IPS-18c (cell line): Measurements from ENCODE around the gene NKIRAS2.

Experiments
- H3K4me3 ChIP-seq: 2 replicates; pipeline ENCODE4 v1.7.0; 2013; ENCODE audit warnings: low read depth, mild to moderate bottlenecking, low read length, moderate library complexity; ENCODE audit not compliant: insufficient read depth
- H3K9me3 ChIP-seq: one replicate; pipeline ENCODE4 v1.6.1; 2013; ENCODE audit warnings: mild to moderate bottlenecking, low read length, moderate library complexity; ENCODE audit not compliant: control insufficient read depth, insufficient read depth

NKIRAS2 gene

DNA sequence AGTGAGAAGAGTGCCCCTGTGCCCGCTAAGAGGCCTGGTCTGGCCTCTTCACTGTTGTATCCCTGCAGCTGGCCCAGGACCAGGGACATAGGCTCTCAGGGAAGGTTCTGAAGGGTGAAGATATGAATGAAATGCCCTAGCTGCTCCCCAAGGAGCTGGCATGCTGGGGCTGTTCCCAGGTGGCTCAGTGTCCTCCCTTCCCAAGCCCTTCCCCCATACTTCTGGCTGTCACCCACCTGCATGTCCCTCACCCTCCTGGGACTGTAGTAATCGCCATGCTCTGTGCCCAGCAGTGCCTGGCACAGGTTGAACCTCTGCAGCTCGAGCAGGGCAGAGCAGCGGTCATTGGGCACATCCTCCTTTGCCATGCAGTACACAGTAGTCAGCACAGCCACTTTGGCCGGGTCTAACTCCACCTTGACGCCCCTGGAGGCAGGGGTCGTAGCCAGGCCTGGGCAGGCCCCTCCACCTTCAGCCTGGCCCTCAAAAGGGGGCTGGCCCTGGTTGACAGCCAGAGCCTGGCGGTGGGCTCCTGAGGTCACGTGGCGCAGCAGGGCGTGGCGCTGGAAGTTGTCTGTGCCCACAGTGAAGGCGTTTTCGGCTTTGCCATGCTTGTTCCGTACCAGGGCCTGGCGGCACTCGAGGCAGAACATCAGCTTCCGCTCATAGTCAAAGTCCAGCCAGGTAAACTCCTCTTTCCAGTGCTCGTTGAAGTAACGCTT is 22.9 kb downstream of the NKIRAS2 start:
- Histone ChIP-seq H3K9me3 (no peaks in the 10 kb centered on the region), H3K4me3 (no peak overlapping the region)

DNA sequence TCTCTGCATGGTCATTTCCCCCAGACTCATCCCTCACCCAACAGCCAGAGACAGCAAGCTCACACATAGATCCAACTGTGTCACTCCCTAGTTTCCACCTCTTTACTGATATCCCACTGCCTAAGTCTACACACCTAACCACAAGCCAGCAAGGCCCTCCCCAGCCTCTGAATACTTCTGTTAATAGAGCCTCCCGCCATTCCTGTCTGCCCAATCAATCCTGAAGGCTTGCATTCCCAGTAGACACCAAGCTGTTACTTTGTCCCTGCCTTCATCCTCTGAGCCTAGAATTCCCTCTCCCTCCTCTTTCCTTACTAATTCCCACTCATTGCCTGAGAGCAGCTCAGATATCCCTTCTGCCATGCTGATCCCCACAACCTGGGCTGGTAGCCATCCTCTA is 25.8 kb downstream of the NKIRAS2 start:
- no peaks in the 10 kb centered on the region for H3K9me3 ChIP-seq
- H3K4me3 ChIP-seq: no peak overlapping the region

GRCh38 chr17:42047343-42047742 is 27.5 kb downstream of the NKIRAS2 start:
- H3K4me3 ChIP-seq: no peak overlapping the region
- no peaks in the 10 kb centered on the region for H3K9me3 ChIP-seq

GRCh38 chr17:42049834-42050392 is 30.0 kb downstream of the NKIRAS2 start:
- H3K9me3 ChIP-seq: peaks cover 2% of the 10 kb centered on the region
- H3K4me3 ChIP-seq: peak overlapping the region; percentile 70

GRCh38 chr17:42050393-42051012 is 30.6 kb downstream of the NKIRAS2 start, which contains the start of gene C17orf113:
TSS of gene C17orf113 (minus strand) at chr17:42050601. CDS start at chr17:42043376, 7,225 bp downstream.
- H3K9me3 ChIP-seq: peaks cover 2% of the 10 kb centered on the region
- H3K4me3 ChIP-seq: peak within 1 kb of the TSS; percentile 70

GRCh38 chr17:42051013-42051400 is 31.1 kb downstream of the NKIRAS2 start:
- Histone ChIP-seq H3K9me3 (peaks cover 2% of the 10 kb centered on the region), H3K4me3 (peak overlapping the region; percentile 70)

- Histone ChIP-seq H3K9me3 (peaks cover 2% of the 10 kb centered on the region), H3K4me3 (no peak overlapping the region)
These were observed 31.8 kb downstream of the NKIRAS2 start for GRCh38 chr17:42051645-42052044.

- Histone ChIP-seq H3K9me3 (peaks cover 2% of the 10 kb centered on the region), H3K4me3 (no peak overlapping the region)
These were observed 32.5 kb downstream of the NKIRAS2 start for GRCh38 chr17:42052346-42052877.

DNA sequence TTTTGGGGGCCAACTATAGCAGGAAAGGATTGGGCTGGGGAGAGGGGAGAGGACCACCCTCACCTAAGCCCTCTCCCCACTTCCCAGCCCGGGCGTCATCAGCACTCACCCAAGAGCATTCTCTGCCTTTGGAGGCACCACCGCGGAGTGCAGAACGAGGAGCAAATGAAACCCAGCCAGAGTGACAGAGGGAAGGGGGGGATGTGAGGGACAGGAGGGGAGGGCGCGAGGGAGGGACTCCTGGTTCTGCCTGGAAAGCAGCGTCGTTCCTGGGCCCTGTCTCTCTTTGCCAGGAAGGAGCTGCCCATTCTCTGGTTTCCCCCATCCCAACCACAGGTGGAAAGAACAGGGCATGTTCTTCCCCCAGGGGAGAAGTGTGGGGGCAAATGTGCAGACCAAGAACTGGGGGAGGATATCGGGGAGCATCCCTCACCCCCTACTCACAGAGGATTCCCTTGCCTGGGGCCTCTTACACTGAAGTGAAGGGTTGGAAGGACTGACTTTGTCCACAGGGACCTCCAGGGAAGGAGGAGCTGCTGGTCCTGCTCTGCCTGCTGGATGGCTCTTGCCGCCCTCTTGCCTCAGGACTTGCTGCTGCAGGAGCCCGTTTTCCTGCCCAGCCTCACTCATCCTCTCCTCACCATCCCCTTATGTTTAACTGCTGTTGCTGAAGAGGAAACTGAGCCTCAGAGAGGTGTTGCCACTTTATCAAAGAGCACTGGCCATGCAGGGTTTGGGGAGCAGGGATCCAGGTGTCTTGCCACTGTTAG is 34.0 kb downstream of the NKIRAS2 start:
- Histone ChIP-seq H3K4me3 (no peak overlapping the region), H3K9me3 (peaks cover 2% of the 10 kb centered on the region)

GRCh38 chr17:42055027-42055426 is 35.1 kb downstream of the NKIRAS2 start:
- no peak overlapping the region for H3K4me3 ChIP-seq
- peaks cover 2% of the 10 kb centered on the region for H3K9me3 ChIP-seq

GRCh38 chr17:42055496-42055895 is 35.6 kb downstream of the NKIRAS2 start:
- Histone ChIP-seq H3K4me3 (no peak overlapping the region), H3K9me3 (peaks cover 2% of the 10 kb centered on the region)

DNA sequence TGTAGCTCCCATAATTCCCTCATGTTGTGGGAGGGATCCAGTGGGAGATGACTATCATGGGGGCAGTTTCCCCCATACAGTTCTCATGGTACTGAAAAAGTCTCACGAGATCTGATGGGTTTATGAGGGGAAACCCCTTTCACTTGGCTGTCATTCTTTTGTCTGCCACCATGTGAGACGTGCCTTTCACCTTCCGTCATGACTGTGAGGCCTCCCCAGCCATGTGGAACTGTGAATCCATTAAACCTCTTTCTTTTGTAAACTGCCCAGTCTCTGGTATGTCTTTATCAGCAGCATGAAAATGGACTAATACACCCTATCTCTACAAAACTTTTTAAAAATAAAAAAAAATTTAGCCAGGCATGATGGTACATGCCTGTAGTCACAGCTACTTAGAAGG is 36.7 kb downstream of the NKIRAS2 start:
- peaks cover 2% of the 10 kb centered on the region for H3K9me3 ChIP-seq
- no peak overlapping the region for H3K4me3 ChIP-seq

DNA sequence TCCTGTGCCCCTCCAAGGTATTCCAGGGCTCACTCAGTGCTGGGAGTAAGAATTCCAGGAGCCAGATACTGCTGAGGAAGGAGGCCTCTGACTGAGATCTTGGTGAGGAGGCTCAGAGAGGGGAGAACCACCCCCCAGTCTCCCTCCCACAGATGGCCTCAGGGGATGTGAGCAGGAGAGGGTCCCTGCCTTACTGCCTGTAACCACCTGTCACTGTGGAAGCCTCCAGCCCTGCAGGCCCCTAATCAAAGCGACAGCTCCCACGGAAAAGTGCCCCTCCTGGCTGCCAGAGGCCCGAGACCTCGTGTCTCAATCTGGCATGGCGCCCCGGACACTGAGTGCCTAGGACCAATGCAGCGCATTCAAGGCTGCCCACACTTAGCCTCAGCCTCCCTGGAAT is 38.2 kb downstream of the NKIRAS2 start:
- H3K9me3 ChIP-seq: peaks cover 2% of the 10 kb centered on the region
- H3K4me3 ChIP-seq: no peak overlapping the region

DNA sequence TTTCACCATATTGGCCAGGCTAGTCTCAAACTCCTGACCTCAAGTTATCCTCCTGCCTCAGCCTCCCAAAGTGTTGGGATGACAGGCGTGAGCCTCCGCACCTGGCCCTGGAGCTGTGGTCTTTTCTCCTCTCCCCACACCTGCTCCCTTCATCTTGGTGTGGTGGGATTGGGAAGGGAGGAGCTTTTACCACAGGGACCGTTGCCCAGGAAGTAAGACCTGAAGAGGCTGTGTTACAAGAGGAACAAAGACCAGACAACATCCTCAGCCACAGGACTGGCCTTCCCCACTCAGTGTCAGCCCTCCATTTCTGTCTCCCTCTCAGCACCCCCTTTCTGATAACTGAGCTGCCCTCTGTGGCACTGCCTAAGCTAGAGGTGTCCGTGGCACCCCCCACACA is 39.9 kb downstream of the NKIRAS2 start:
- H3K9me3 ChIP-seq: no peaks in the 10 kb centered on the region
- no peak overlapping the region for H3K4me3 ChIP-seq

DNA sequence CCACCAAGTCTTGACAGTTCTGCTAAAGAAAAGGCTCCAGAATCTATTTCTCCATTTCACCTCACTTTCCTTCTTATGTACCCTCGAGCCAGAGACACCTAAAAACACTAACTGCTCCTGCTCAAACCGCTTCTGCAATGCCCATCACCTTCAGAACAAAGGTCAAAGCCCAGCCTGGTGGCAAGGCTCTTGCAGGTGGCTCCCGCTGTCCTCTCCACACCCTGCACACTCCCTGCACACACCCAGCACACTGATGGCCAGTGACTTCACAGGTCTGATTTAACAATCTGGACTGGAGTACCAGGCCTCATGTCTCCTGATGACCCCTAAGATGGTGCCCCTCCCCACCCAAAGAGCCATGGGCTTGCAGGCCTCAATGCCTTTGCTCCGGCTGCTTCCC is 40.3 kb downstream of the NKIRAS2 start:
- Histone ChIP-seq H3K9me3 (no peaks in the 10 kb centered on the region), H3K4me3 (no peak overlapping the region)

DNA sequence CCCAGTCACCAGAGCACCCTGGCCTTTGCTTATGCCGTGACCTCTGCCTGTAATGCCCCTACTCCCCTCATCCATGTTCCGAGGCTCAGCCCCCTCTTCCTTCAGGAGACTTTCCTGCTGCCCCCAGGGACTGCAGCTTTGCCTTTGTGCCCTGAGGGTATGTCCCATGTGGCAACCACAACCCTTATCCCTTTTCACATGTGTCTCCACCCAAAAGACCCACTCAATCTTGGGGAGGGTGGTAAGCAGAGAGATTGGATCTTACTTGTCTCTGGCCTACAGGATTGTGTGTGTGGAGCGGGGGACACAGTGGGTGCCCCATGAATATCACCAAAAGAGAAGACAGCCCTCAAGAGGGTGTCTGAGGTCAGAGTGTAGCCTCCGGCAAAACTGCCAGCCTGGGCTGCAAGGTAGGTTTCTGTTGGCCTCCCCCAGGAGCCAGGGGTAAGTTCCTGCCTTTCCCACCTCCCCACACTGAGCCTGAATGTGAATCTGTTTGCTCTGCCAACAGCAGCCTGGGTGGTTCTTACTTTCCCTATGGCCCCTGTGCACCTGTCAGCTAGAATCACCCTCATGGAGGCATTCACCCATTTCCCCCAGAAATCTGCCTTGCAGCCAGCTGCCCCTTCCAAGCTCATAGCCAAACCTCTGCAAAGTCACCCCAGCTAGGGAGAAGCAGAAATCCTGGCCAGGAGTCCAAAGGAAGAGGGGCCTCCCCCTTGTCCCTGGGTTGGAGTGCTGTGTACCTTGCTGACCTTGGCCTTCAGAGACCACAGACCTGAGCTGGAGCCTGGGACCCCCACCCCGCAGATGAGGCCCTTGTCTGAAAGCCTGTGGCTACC is 42.0 kb downstream of the NKIRAS2 start:
- Histone ChIP-seq H3K9me3 (no peaks in the 10 kb centered on the region), H3K4me3 (no peak overlapping the region)

DNA sequence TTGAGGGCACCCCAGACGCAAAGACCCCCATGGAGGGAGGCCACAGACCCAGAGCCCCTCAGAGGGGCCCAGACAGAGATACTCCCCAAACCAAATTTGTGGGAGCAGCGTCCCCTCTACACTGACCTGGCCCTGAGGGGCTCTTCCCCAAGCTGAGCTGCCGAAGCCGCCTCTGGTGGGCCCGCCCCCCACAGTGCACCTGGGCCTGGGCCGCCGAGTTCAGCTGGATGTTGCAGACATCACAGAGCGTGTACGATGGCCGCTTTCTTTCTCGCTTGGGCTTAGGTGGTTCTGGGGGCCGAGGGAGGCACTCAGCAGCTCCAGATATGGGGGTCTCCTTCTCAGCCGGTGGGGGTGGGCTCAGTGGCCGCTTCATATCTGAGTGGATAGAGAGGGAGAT is 42.8 kb downstream of the NKIRAS2 start:
- no peaks in the 10 kb centered on the region for H3K9me3 ChIP-seq

More for the DNA sequence above, 42.8 kb downstream of the NKIRAS2 start:
- H3K4me3 ChIP-seq: no peak overlapping the region
